Thyroid gland (tissue), 4 donors: ENCODE results near the gene TRIM8. TPM values are rescaled to one million over a fixed set of nuclear protein-coding genes. Genes with fewer than 3 reads are reported as not detected.

Experiments
- DNase-seq, 2 donors: peaks; one replicate each; pipeline ENCODE4 v3.0.0-alpha.2; 2019
- H3K27ac ChIP-seq, 3 donors: fragments of 200-600 bp; sonication (generic); 1 replicate in 2 of 3; 2 replicates in 1 of 3; pipeline ENCODE4 v1.5.1; 2016 to 2019; ENCODE audit warnings: mild to moderate bottlenecking in 1 of 3, moderate library complexity in 1 of 3
- H3K27me3 ChIP-seq: fragments of 200-600 bp; sonication (generic); one replicate; pipeline ENCODE4 v1.5.1; 2019
- H3K36me3 ChIP-seq, 2 donors: fragments of 200-600 bp; sonication (generic); one replicate each; pipeline ENCODE4 v1.5.1; 2016 to 2019
- H3K4me1 ChIP-seq, 2 donors: fragments of 200-600 bp; sonication (generic); one replicate each; pipeline ENCODE4 v1.5.1; 2017 to 2019
- H3K4me3 ChIP-seq, 3 donors: fragments of 200-600 bp; sonication (generic); replicated peaks in 1 of 3; 1 replicate in 2 of 3; 2 replicates in 1 of 3; pipeline ENCODE4 v1.5.1; 2016; ENCODE audit warnings: mild to moderate bottlenecking in 1 of 3
- H3K9me3 ChIP-seq: fragments of 200-600 bp; sonication (generic); one replicate; pipeline ENCODE4 v1.5.1; 2017
- CTCF ChIP-seq, 6 experiments: fragments of 200-600 bp in 3 of 6; fragments of 450-650 bp in 3 of 6; sonication (generic) in 3 of 6; IDR thresholded peaks; one replicate each; pipeline ENCODE4 v1.5.1; 2016 to 2019; ENCODE audit warnings: antibody characterized with exemption in 6 of 6, mild to moderate bottlenecking in 2 of 6, inconsistent platforms in 1 of 6, moderate library complexity in 1 of 6
- POLR2A ChIP-seq, 2 donors: fragments of 450-650 bp; IDR thresholded peaks; one replicate each; pipeline ENCODE4 v1.6.1; 2017; ENCODE audit warnings: antibody characterized with exemption in 2 of 2, mild to moderate bottlenecking in 2 of 2, moderate library complexity in 1 of 2
- WGBS, 2 donors: methylation state at CpG; one replicate each; pipeline ENCODE4 v1.1.5; 2017; 5-methylcytosine and 5-hydroxymethylcytosine counted together
- intact Hi-C: fragments of 100-400 bp; cut with DNase I; formaldehyde crosslinking; loops from one replicate; pipeline ENCODE4 v1.15.1; 2023
- total RNA-seq, 4 donors: library from RNA; depleted of rRNA; stranded (reverse); fragments of >200 nt; gene quantifications; one replicate each; pipeline ENCODE4 v1.2.3, GENCODE V29; 2016

The TRIM8 gene
- total RNA-seq, 4 donors from 2014 or later, result 138 to 187 (median 162) TPM

DNA sequence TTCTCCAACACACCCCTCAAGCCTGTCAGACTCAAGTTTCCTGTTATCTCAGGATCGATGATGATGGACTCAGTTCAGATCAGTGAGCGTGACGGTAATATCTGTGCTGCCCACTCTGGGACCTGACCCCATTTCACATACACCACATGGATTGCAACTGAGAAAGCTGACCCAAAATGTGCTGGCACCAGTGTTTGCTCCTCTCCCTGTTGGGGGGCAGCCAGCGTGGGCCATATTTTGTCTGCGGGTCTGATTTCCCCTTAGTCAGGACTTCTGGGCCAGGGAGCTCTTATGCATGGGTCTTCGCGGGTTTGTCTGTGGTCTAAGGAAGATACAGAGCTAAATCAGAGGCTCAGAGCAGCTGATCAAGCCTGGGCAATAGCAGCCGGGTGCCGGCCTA lies 42.6 kb upstream of the TRIM8 start:
- Histone ChIP-seq H3K27ac (peak overlapping the region in 1 of 3 donors; percentile 27), H3K36me3 (no peaks in the 10 kb centered on the region), H3K9me3 (no peaks in the 10 kb centered on the region), H3K4me3 (no peak overlapping the region), H3K27me3 (no peaks in the 10 kb centered on the region), H3K4me1 (peaks cover 1 to 71% of the 10 kb centered on the region in 2 donors)
- no peak for DNase-seq
- 80 to 90% methylated on average over 5 to 9 of the region's 9 CpGs for WGBS, 2 donors
- intact Hi-C loops, result no loop called here
- no peak for TF ChIP-seq POLR2A (IDR thresholded peaks at IDR 0.05)
- no peak for TF ChIP-seq CTCF (IDR thresholded peaks at IDR 0.05)

DNA sequence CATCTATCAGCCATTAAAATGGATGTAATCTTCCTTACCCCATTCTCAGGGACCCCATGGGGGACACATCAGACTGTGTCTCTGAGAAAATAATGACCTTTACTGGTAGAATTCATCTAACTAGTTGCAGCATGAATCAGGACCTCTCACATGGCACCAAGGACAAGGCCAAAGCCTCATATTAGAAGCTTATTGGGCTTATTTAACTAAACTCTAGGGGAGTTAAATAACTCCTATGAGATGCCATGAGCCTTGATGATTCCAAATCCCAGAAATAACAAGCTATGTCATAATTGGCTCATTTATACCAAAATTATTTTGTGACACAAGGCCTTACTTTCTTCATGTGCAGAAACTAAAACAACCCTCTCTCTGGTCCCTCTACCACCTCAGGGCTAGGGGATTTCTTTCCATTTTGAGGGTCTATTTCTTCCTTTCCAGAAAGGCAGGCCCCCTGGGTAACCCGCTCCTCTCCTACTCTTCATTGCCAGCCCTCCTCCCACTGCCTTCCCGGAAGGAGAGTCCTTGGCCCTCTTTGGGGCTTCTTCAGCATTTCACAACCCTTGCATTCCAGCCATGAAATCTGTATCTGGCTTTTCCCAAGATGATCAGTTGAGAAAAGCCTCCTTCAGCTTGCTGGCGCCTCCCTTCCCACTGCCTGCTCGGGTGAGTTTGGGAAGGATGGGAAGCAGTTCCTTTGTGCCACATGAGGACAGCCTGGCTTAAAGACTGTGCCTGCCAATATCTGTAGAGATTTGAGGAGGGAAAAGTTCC lies 41.8 kb upstream of the TRIM8 start:
- Histone ChIP-seq H3K36me3 (no peaks in the 10 kb centered on the region), H3K4me1 (peaks cover 0 to 64% of the 10 kb centered on the region in 2 donors), H3K27ac (peak overlapping the region in 2 of 3 donors; percentile 25 to 27), H3K27me3 (no peaks in the 10 kb centered on the region), H3K9me3 (no peaks in the 10 kb centered on the region), H3K4me3 (no peak overlapping the region)
- intact Hi-C loops, result no loop called here
- no peak for DNase-seq
- TF ChIP-seq CTCF (IDR thresholded peaks at IDR 0.05) (no peak), POLR2A (IDR thresholded peaks at IDR 0.05) (no peak)
- WGBS, 2 donors, result 77 to 88% methylated on average over 4 of the region's 4 CpGs

GRCh38 chr10:102603946-102604345 lies 40.3 kb upstream of the TRIM8 start:
- no peak overlapping the region for H3K4me3 ChIP-seq
- H3K27me3 ChIP-seq, result no peaks in the 10 kb centered on the region
- H3K36me3 ChIP-seq, result no peaks in the 10 kb centered on the region
- TF ChIP-seq CTCF (IDR thresholded peaks at IDR 0.05), result no peak
- no peak for TF ChIP-seq POLR2A (IDR thresholded peaks at IDR 0.05)
- WGBS, 2 donors, result 72 to 84% methylated on average over 7 of the region's 7 CpGs
- H3K9me3 ChIP-seq, result no peaks in the 10 kb centered on the region
- peaks cover 0 to 52% of the 10 kb centered on the region in 2 donors for H3K4me1 ChIP-seq
- intact Hi-C loops, result no loop called here
- DNase-seq, result no peak
- H3K27ac ChIP-seq, result peak overlapping the region in 1 of 3 donors; percentile 41

DNA sequence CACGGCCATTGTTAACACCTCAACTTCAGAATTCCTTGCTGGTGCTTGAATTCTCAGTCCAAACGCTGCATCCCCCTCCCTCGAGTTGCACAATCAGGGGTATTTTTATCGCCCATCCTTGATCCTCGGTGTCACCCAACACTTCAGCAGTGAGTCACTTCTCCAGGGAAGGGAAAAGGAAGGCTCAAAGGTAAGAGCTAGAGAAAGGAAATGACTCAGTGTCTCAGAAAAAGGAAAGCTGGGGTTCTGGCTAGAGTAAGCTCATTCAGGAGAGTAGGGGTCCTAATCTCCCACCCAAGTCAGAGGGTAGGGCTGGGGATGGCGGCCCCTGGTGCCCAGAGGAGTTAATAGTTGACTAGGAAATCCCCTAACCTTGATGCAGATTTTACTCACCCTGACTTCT lies 39.8 kb upstream of the TRIM8 start:
- WGBS, 2 donors, result 69 to 79% methylated on average over 6 of the region's 6 CpGs
- TF ChIP-seq CTCF (IDR thresholded peaks at IDR 0.05) (no peak), POLR2A (IDR thresholded peaks at IDR 0.05) (no peak)
- Histone ChIP-seq H3K4me3 (no peak overlapping the region), H3K27ac (peak overlapping the region in 2 of 3 donors; percentile 16 to 41), H3K9me3 (no peaks in the 10 kb centered on the region), H3K4me1 (peaks cover 0 to 50% of the 10 kb centered on the region in 2 donors), H3K27me3 (no peaks in the 10 kb centered on the region), H3K36me3 (no peaks in the 10 kb centered on the region)
- no peak for DNase-seq
- intact Hi-C loops, result no loop called here

DNA sequence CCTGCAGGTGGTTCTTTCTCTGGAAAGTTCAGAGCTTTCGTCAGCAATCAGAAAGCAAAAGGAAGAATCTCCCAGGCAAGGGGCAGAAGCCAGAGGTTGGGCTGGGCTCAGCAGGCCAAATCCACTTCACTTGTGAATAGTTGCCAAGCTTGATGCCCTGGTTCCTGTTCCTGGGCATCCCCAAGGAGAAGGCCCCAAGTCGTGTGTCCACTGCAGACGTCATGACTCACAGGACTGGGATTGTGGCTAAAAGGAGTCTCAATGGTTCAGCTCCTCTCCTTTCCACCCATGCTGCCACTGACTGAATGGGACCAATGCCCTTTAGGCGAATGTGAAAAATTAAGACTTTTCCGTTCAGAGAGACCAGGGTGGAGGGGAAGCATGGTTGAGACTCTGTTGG lies 38.6 kb upstream of the TRIM8 start:
- WGBS, 2 donors, result 62 to 69% methylated on average over 5 of the region's 5 CpGs
- Histone ChIP-seq H3K9me3 (no peaks in the 10 kb centered on the region), H3K27me3 (no peaks in the 10 kb centered on the region), H3K4me1 (peaks cover 0 to 38% of the 10 kb centered on the region in 2 donors), H3K36me3 (no peaks in the 10 kb centered on the region), H3K4me3 (no peak overlapping the region), H3K27ac (peak overlapping the region in 1 of 3 donors; percentile 1)
- TF ChIP-seq CTCF (IDR thresholded peaks at IDR 0.05) (no peak), POLR2A (IDR thresholded peaks at IDR 0.05) (no peak)
- peak; percentile 55 to 58 for DNase-seq
- intact Hi-C loops, result no loop called here
